Measurements from ENCODE around the gene TMEM108.

Gene TMEM108

GRCh38 chr3:133047980-133048379, 9.8 kb downstream of the TMEM108 start:
- no peaks in the 10 kb centered on the region for H3K9me3 Mint-ChIP-seq
- H3K27ac Mint-ChIP-seq, result no peak overlapping the region
- no peak for TF ChIP-seq CTCF (IDR thresholded peaks at IDR 0.05; ENCODE audit: unreplicated experiment in 3 of 3)
- H3K4me1 Mint-ChIP-seq, result peaks cover 10% of the 10 kb centered on the region
- H3K4me3 Mint-ChIP-seq, result no peak overlapping the region
- H3K27me3 Mint-ChIP-seq (ENCODE audit: low read depth), result no peaks in the 10 kb centered on the region
- no peaks in the 10 kb centered on the region for H3K36me3 Mint-ChIP-seq (ENCODE audit: low read depth)

GRCh38 chr3:133049491-133049890, 11.3 kb downstream of the TMEM108 start:
- Mint-ChIP-seq H3K36me3 (ENCODE audit: low read depth) (no peaks in the 10 kb centered on the region), H3K27ac (no peak overlapping the region), H3K4me3 (no peak overlapping the region), H3K4me1 (peaks cover 23% of the 10 kb centered on the region), H3K27me3 (ENCODE audit: low read depth) (no peaks in the 10 kb centered on the region), H3K9me3 (no peaks in the 10 kb centered on the region)
- no peak for TF ChIP-seq CTCF (IDR thresholded peaks at IDR 0.05; ENCODE audit: unreplicated experiment in 3 of 3)

GRCh38 chr3:133050891-133051290, 12.7 kb downstream of the TMEM108 start:
- no peaks in the 10 kb centered on the region for H3K36me3 Mint-ChIP-seq (ENCODE audit: low read depth)
- H3K27ac Mint-ChIP-seq, result no peak overlapping the region

GRCh38 chr3:133053532-133053931, 15.3 kb downstream of the TMEM108 start:
- H3K4me1 Mint-ChIP-seq, result peaks cover 43% of the 10 kb centered on the region
- no peak for TF ChIP-seq CTCF (IDR thresholded peaks at IDR 0.05; ENCODE audit: unreplicated experiment in 3 of 3)
- H3K9me3 Mint-ChIP-seq, result no peaks in the 10 kb centered on the region
- H3K27ac Mint-ChIP-seq, result peak overlapping the region in 1 of 3 experiments; percentile 61
- no peak overlapping the region for H3K4me3 Mint-ChIP-seq
- H3K36me3 Mint-ChIP-seq (ENCODE audit: low read depth), result no peaks in the 10 kb centered on the region
- peaks cover 4% of the 10 kb centered on the region for H3K27me3 Mint-ChIP-seq (ENCODE audit: low read depth)

More at GRCh38 chr3:133050891-133051290, 12.7 kb downstream of the TMEM108 start:
- H3K27me3 Mint-ChIP-seq (ENCODE audit: low read depth), result no peaks in the 10 kb centered on the region
- H3K9me3 Mint-ChIP-seq, result no peaks in the 10 kb centered on the region
- no peak overlapping the region for H3K4me3 Mint-ChIP-seq
- no peak for TF ChIP-seq CTCF (IDR thresholded peaks at IDR 0.05; ENCODE audit: unreplicated experiment in 3 of 3)
- peaks cover 30% of the 10 kb centered on the region for H3K4me1 Mint-ChIP-seq

- TF ChIP-seq CTCF (IDR thresholded peaks at IDR 0.05; ENCODE audit: unreplicated experiment in 3 of 3), result no peak
- peaks cover 4% of the 10 kb centered on the region for H3K27me3 Mint-ChIP-seq (ENCODE audit: low read depth)
- no peaks in the 10 kb centered on the region for H3K36me3 Mint-ChIP-seq (ENCODE audit: low read depth)
- no peaks in the 10 kb centered on the region for H3K9me3 Mint-ChIP-seq
- H3K27ac Mint-ChIP-seq, result peak overlapping the region; percentile 61 to 73 (median 69)
- peaks cover 42% of the 10 kb centered on the region for H3K4me1 Mint-ChIP-seq
- H3K4me3 Mint-ChIP-seq, result no peak overlapping the region
Measured at GRCh38 chr3:133054586-133054985, 16.4 kb downstream of the TMEM108 start.

- no peak for TF ChIP-seq CTCF (IDR thresholded peaks at IDR 0.05; ENCODE audit: unreplicated experiment in 3 of 3)
- Mint-ChIP-seq H3K9me3 (no peaks in the 10 kb centered on the region), H3K4me3 (no peak overlapping the region), H3K27me3 (ENCODE audit: low read depth) (peaks cover 4% of the 10 kb centered on the region), H3K4me1 (peaks cover 40% of the 10 kb centered on the region), H3K36me3 (ENCODE audit: low read depth) (no peaks in the 10 kb centered on the region), H3K27ac (no peak overlapping the region)
Measured at GRCh38 chr3:133055339-133055738, 17.1 kb downstream of the TMEM108 start.
